ENCODE measurements around the gene KPNA2.
"Not testable (repeated sequence)": the region's sequence is repeated elsewhere in the genome, so short reads cannot be mapped to it uniquely, and the experiment has no call there.

Gene KPNA2

GRCh38 chr17:68061512-68062313 lies 26.2 kb downstream of the KPNA2 start:
- no peak for DNase-seq

DNA sequence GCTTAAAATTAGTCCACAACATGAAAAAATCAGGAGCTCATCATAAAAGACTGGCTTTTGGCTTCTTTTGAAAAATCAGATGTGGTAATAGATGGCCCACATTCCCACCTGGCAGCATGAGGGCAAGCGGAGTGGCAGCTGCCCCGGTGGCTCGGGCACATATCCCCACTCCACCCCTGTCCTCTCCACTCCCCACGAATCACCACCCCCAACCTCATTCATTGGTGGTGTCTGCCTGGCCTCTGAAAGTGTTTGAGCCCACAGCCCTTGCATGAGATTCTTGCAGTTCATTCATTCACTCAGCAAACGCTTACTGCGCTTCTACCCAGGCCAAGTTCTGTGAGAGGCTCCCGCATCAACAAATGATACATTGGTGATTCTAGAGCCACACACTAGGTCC lies 29.8 kb downstream of the KPNA2 start:
- DNase-seq, result not testable (repeated sequence)

DNA sequence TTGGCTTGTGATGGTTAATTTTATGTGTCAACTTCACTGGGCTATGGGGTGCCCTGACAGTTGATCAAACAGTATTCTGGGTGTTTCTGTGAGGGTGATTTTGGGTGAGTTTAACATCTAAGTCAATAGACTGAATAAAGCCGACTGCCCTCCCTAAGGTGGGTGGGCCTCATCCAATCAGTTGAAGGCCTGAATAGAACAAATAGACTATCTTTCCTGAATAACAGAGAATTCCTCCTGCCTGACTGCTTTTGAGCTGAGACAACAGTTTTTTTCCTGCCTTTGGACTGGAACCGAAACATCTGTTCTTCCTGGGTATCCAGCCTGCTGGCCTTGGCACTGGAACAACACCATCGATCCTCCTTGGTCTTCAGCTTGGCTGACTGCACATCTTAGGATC lies 33.0 kb downstream of the KPNA2 start:
- DNase-seq, result not testable (repeated sequence)

DNA sequence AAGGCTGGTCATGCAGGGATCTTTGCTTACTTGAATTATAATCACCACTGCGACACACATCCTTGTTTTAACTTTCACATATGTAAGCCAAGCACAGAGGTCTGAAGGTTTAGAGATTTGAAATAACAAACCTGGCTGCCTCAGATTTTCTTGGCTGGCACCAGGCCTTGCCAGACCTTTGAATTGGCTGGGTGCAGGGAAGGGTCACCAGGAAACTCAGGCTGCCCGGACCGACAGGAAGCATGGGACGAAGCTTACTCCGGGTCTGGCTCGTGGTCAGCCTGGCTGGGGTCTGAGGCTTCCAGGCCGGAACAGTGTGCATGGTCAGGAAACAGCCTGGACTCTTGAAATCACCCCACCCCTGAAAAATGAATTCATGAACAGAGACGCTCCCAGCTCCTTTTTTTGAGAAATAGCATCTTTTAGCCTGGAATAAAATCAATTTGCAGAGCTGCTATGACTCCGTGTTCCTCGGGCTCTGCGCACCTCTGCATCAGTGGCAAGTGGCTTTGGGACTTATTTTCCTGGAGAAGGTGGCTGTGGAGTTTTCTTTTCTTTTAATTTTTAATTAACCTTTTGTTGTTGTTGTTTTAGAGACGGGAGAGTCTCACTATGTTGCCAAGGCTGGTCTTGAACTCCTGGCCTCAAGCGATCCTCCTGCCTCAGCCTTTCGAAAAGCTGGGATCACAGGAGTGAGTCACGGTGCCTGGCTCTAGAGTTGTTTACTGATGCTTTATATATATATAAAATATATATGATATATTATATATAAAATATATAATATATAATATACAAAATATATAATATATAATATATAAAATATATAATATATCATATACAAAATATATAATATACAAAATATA lies 35.3 kb downstream of the KPNA2 start:
- DNase-seq, result not testable (repeated sequence)

GRCh38 chr17:68074279-68074678 lies 38.7 kb downstream of the KPNA2 start:
- no peak for DNase-seq

- not testable (repeated sequence) for DNase-seq
Measured at GRCh38 chr17:68075953-68076607, 40.5 kb downstream of the KPNA2 start.

GRCh38 chr17:68077498-68077897 lies 42.0 kb downstream of the KPNA2 start:
- DNase-seq, result not testable (repeated sequence)

GRCh38 chr17:68080411-68081150 lies 45.0 kb downstream of the KPNA2 start:
- DNase-seq, result no peak

DNA sequence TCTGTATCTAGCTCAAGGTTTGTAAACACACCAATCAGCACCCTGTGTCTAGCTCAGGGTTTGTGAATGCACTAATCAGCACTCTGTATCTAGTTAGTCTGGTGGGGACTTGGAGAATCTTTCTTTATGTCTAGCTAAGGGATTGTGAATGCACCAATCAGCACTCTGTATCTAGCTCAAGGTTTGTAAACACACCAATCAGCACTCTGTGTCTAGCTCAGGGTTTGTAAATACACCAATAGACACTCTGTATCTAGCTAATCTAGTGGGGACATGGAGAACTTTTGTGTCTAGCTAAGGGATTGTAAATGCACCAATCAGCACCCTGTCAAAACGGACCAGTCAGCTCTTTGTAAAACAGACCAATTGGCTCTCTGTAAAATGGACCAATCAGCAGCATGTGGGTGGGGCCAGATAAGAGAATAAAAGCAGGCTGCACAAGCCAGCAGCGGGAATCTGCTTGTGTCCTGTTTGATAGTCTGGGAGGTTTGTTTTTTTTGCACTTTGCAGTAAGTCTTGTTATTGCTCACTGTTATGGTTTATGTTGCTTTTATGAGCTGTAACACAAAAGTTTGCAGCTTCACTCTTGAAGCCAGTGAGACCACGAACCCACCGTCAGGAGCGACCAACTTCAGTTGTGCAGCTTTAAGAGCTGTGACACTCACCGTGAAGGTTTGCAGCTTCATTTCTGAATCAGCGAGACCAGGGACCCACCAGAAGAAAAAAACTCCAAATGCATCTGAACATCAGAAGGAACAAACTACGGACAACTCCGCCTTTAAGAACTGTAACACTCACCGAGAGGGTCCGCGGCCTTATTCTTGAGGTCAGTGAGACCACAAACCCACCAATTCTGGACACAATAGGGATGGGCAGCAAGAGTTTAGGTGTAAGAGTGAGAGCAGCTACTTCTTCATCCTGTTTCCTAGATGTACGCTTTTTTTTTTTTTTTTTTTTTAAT lies 46.0 kb downstream of the KPNA2 start:
- DNase-seq, result not testable (repeated sequence)

DNA sequence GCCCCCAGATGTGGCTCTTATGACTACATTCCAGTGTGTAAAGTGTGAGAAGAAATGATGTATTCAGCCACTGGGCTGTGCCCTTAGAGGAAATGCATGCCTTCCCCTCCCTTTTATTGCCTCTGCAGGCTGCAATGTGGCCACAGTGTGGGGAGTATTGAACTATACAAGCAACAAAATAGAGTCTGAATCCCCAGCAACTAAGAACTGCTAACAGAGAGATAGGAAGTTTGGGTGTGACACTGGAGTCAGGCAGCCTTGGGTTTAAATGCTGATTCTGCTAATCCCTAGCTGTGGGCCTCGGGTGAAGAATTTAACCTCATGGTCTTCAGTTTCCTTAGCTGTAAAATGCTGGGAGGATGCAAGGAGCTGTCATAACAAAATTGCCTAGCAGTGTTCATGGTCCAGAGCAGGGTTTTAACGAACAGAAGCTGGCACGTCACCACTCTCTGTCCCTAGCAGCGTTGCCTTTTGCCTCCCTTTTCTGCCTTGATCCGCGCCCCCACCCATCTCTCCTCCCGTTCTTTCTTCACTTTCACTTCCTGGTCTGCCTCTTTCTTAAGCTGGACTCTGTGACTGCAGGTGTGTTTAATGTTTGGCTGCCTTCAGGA lies 50.3 kb downstream of the KPNA2 start:
- peak; percentile 14 to 18 for DNase-seq

GRCh38 chr17:68086666-68087065 lies 51.1 kb downstream of the KPNA2 start:
- DNase-seq, result not testable (repeated sequence)

GRCh38 chr17:68087131-68087623 lies 51.6 kb downstream of the KPNA2 start:
- DNase-seq, result not testable (repeated sequence)

GRCh38 chr17:68087851-68088250 lies 52.3 kb downstream of the KPNA2 start:
- no peak for DNase-seq

GRCh38 chr17:68089881-68090280 lies 54.3 kb downstream of the KPNA2 start:
- DNase-seq, result peak; percentile 91 to 96

- no peak for DNase-seq
Measured at GRCh38 chr17:68094481-68095078, 59.0 kb downstream of the KPNA2 start.

DNA sequence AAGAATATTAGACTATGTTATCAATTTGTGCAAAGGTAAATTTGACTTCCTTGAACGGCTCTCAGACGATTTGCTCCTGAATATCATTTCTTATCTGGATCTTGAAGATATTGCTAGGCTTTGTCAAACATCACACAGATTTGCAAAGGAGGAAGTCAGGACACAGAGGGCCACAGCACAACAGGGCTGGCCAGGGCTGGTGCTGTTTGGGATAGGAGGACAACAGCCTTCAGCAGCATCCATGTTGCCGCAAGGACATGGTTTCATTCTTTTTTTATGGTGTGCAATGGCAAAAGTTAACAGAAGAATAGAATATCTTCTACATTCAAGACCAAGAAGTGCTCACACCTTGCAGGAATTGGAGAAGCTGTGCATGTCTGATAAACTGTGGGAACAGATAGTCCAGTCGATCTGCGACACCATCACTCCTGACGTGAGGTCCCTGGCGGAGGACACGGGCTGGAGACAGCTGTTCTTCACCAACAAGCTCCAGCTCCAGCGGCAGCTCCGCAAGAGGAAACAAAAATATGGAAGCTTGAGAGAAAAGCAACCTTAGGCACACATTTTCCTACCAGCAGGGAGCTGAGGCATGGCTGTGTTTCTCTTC lies 59.8 kb downstream of the KPNA2 start:
- DNase-seq, result no peak

GRCh38 chr17:68096111-68096510 lies 60.6 kb downstream of the KPNA2 start:
- DNase-seq, result no peak
